ENCODE results near the gene OVCH1.

The OVCH1 gene

GRCh38 chr12:29503283-29503682, 5.8 kb upstream of the OVCH1 start:
- no peak overlapping the region for H3K4me3 ChIP-seq (ENCODE audit: extremely low read depth, insufficient read depth, low read length, poor library complexity, severe bottlenecking)
- no peaks in the 10 kb centered on the region for H3K4me1 ChIP-seq (ENCODE audit: control insufficient read depth, insufficient read depth, low read length, poor library complexity, severe bottlenecking)
- H3K9me3 ChIP-seq (ENCODE audit: control insufficient read depth, low read length), result no peaks in the 10 kb centered on the region
- H3K36me3 ChIP-seq (ENCODE audit: control insufficient read depth, insufficient read depth, low read length), result peaks cover 5% of the 10 kb centered on the region
- H3K27ac ChIP-seq (ENCODE audit: low read depth, low read length, severe bottlenecking), result no peak overlapping the region

- WGBS, 2 experiments (ENCODE audit: insufficient coverage in 2 of 2), result 96 to 100% methylated on average over 3 of the region's 3 CpGs
- H3K27ac ChIP-seq (ENCODE audit: low read depth, low read length, severe bottlenecking), result no peak overlapping the region
- H3K4me1 ChIP-seq (ENCODE audit: control insufficient read depth, insufficient read depth, low read length, poor library complexity, severe bottlenecking), result no peaks in the 10 kb centered on the region
- H3K4me3 ChIP-seq (ENCODE audit: extremely low read depth, insufficient read depth, low read length, poor library complexity, severe bottlenecking), result no peak overlapping the region
- no peaks in the 10 kb centered on the region for H3K9me3 ChIP-seq (ENCODE audit: control insufficient read depth, low read length)
- no peaks in the 10 kb centered on the region for H3K36me3 ChIP-seq (ENCODE audit: control insufficient read depth, insufficient read depth, low read length)
These were observed 1.7 kb upstream of the OVCH1 start for GRCh38 chr12:29499235-29499634.

GRCh38 chr12:29492891-29493290, 4.6 kb downstream of the OVCH1 start:
- WGBS, 2 experiments (ENCODE audit: insufficient coverage in 2 of 2), result no CpG with 5 or more reads among the region's 6 CpGs
- Histone ChIP-seq H3K36me3 (ENCODE audit: control insufficient read depth, insufficient read depth, low read length) (no peaks in the 10 kb centered on the region), H3K4me3 (ENCODE audit: extremely low read depth, insufficient read depth, low read length, poor library complexity, severe bottlenecking) (no peak overlapping the region), H3K9me3 (ENCODE audit: control insufficient read depth, low read length) (no peaks in the 10 kb centered on the region), H3K4me1 (ENCODE audit: control insufficient read depth, insufficient read depth, low read length, poor library complexity, severe bottlenecking) (no peaks in the 10 kb centered on the region), H3K27ac (ENCODE audit: low read depth, low read length, severe bottlenecking) (no peak overlapping the region)

- H3K4me1 ChIP-seq (ENCODE audit: control insufficient read depth, insufficient read depth, low read length, poor library complexity, severe bottlenecking), result no peaks in the 10 kb centered on the region
- H3K9me3 ChIP-seq (ENCODE audit: control insufficient read depth, low read length), result no peaks in the 10 kb centered on the region
- WGBS, 2 experiments (ENCODE audit: insufficient coverage in 2 of 2), result 100% methylated on average over 1 of the region's 2 CpGs; no CpG with 5 or more reads in 1 of the 2 experiments
- no peak overlapping the region for H3K27ac ChIP-seq (ENCODE audit: low read depth, low read length, severe bottlenecking)
- no peak overlapping the region for H3K4me3 ChIP-seq (ENCODE audit: extremely low read depth, insufficient read depth, low read length, poor library complexity, severe bottlenecking)
- H3K36me3 ChIP-seq (ENCODE audit: control insufficient read depth, insufficient read depth, low read length), result no peaks in the 10 kb centered on the region
These were observed 10.5 kb downstream of the OVCH1 start for GRCh38 chr12:29486972-29487371.

- Histone ChIP-seq H3K9me3 (ENCODE audit: control insufficient read depth, low read length) (no peaks in the 10 kb centered on the region), H3K4me1 (ENCODE audit: control insufficient read depth, insufficient read depth, low read length, poor library complexity, severe bottlenecking) (no peaks in the 10 kb centered on the region), H3K27ac (ENCODE audit: low read depth, low read length, severe bottlenecking) (no peak overlapping the region), H3K36me3 (ENCODE audit: control insufficient read depth, insufficient read depth, low read length) (no peaks in the 10 kb centered on the region), H3K4me3 (ENCODE audit: extremely low read depth, insufficient read depth, low read length, poor library complexity, severe bottlenecking) (no peak overlapping the region)
- WGBS, 2 experiments (ENCODE audit: insufficient coverage in 2 of 2), result 83 to 93% methylated on average over 4 of the region's 4 CpGs
These were observed 34.3 kb downstream of the OVCH1 start for GRCh38 chr12:29463198-29463597.

GRCh38 chr12:29460082-29460481, 37.4 kb downstream of the OVCH1 start:
- Histone ChIP-seq H3K4me3 (ENCODE audit: extremely low read depth, insufficient read depth, low read length, poor library complexity, severe bottlenecking) (no peak overlapping the region), H3K4me1 (ENCODE audit: control insufficient read depth, insufficient read depth, low read length, poor library complexity, severe bottlenecking) (no peaks in the 10 kb centered on the region), H3K9me3 (ENCODE audit: control insufficient read depth, low read length) (no peaks in the 10 kb centered on the region), H3K27ac (ENCODE audit: low read depth, low read length, severe bottlenecking) (no peak overlapping the region), H3K36me3 (ENCODE audit: control insufficient read depth, insufficient read depth, low read length) (no peaks in the 10 kb centered on the region)
- 100% methylated on average over 1 of the region's 2 CpGs for WGBS, 2 experiments (ENCODE audit: insufficient coverage in 2 of 2)

- no peaks in the 10 kb centered on the region for H3K36me3 ChIP-seq (ENCODE audit: control insufficient read depth, insufficient read depth, low read length)
- no peaks in the 10 kb centered on the region for H3K4me1 ChIP-seq (ENCODE audit: control insufficient read depth, insufficient read depth, low read length, poor library complexity, severe bottlenecking)
- H3K9me3 ChIP-seq (ENCODE audit: control insufficient read depth, low read length), result no peaks in the 10 kb centered on the region
- no peak overlapping the region for H3K27ac ChIP-seq (ENCODE audit: low read depth, low read length, severe bottlenecking)
- 90 to 100% methylated on average over 1 of the region's 1 CpG for WGBS, 2 experiments (ENCODE audit: insufficient coverage in 2 of 2)
- H3K4me3 ChIP-seq (ENCODE audit: extremely low read depth, insufficient read depth, low read length, poor library complexity, severe bottlenecking), result no peak overlapping the region
These were observed 42.4 kb downstream of the OVCH1 start for GRCh38 chr12:29455087-29455486.

- no peaks in the 10 kb centered on the region for H3K36me3 ChIP-seq (ENCODE audit: control insufficient read depth, insufficient read depth, low read length)
- WGBS, 2 experiments (ENCODE audit: insufficient coverage in 2 of 2), result 80 to 100% methylated on average over 1 of the region's 2 CpGs
These were observed 45.6 kb downstream of the OVCH1 start for GRCh38 chr12:29451888-29452287.

GRCh38 chr12:29448157-29448556, 49.3 kb downstream of the OVCH1 start:
- Histone ChIP-seq H3K9me3 (ENCODE audit: control insufficient read depth, low read length) (no peaks in the 10 kb centered on the region), H3K4me1 (ENCODE audit: control insufficient read depth, insufficient read depth, low read length, poor library complexity, severe bottlenecking) (no peaks in the 10 kb centered on the region), H3K4me3 (ENCODE audit: extremely low read depth, insufficient read depth, low read length, poor library complexity, severe bottlenecking) (no peak overlapping the region), H3K36me3 (ENCODE audit: control insufficient read depth, insufficient read depth, low read length) (no peaks in the 10 kb centered on the region), H3K27ac (ENCODE audit: low read depth, low read length, severe bottlenecking) (no peak overlapping the region)
- 89 to 98% methylated on average over 3 to 4 of the region's 4 CpGs for WGBS, 2 experiments (ENCODE audit: insufficient coverage in 2 of 2)

More at GRCh38 chr12:29451888-29452287, 45.6 kb downstream of the OVCH1 start:
- Histone ChIP-seq H3K9me3 (ENCODE audit: control insufficient read depth, low read length) (no peaks in the 10 kb centered on the region), H3K27ac (ENCODE audit: low read depth, low read length, severe bottlenecking) (no peak overlapping the region), H3K4me3 (ENCODE audit: extremely low read depth, insufficient read depth, low read length, poor library complexity, severe bottlenecking) (no peak overlapping the region), H3K4me1 (ENCODE audit: control insufficient read depth, insufficient read depth, low read length, poor library complexity, severe bottlenecking) (no peaks in the 10 kb centered on the region)

GRCh38 chr12:29447285-29447975, 50.1 kb downstream of the OVCH1 start:
- Histone ChIP-seq H3K36me3 (ENCODE audit: control insufficient read depth, insufficient read depth, low read length) (no peaks in the 10 kb centered on the region), H3K27ac (ENCODE audit: low read depth, low read length, severe bottlenecking) (no peak overlapping the region), H3K4me3 (ENCODE audit: extremely low read depth, insufficient read depth, low read length, poor library complexity, severe bottlenecking) (no peak overlapping the region), H3K9me3 (ENCODE audit: control insufficient read depth, low read length) (no peaks in the 10 kb centered on the region), H3K4me1 (ENCODE audit: control insufficient read depth, insufficient read depth, low read length, poor library complexity, severe bottlenecking) (no peaks in the 10 kb centered on the region)
- WGBS, 2 experiments (ENCODE audit: insufficient coverage in 2 of 2), result 69 to 90% methylated on average over 2 of the region's 2 CpGs

- Histone ChIP-seq H3K4me3 (ENCODE audit: extremely low read depth, insufficient read depth, low read length, poor library complexity, severe bottlenecking) (no peak overlapping the region), H3K27ac (ENCODE audit: low read depth, low read length, severe bottlenecking) (no peak overlapping the region), H3K36me3 (ENCODE audit: control insufficient read depth, insufficient read depth, low read length) (no peaks in the 10 kb centered on the region), H3K4me1 (ENCODE audit: control insufficient read depth, insufficient read depth, low read length, poor library complexity, severe bottlenecking) (no peaks in the 10 kb centered on the region), H3K9me3 (ENCODE audit: control insufficient read depth, low read length) (peaks cover 4% of the 10 kb centered on the region)
- 71 to 86% methylated on average over 2 to 3 of the region's 4 CpGs for WGBS, 2 experiments (ENCODE audit: insufficient coverage in 2 of 2)
These were observed 58.0 kb downstream of the OVCH1 start for GRCh38 chr12:29439506-29439905.
